BLaER1 (cell line): Measurements from ENCODE around the gene MRPS27.

Experiments used
- H3K27ac ChIP-seq: shearing (Covaris generic); formaldehyde crosslinking; 2 replicates; pipeline ENCODE4 v1.8.1; 2022
- H3K27me3 ChIP-seq: shearing (Covaris generic); formaldehyde crosslinking; 2 replicates; pipeline ENCODE4 v1.8.1; 2022
- H3K36me3 ChIP-seq: shearing (Covaris generic); formaldehyde crosslinking; 2 replicates; pipeline ENCODE4 v1.8.1; 2022
- H3K4me1 ChIP-seq: shearing (Covaris generic); formaldehyde crosslinking; 2 replicates; pipeline ENCODE4 v1.8.1; 2022
- H3K4me2 ChIP-seq: shearing (Covaris generic); formaldehyde crosslinking; 2 replicates; pipeline ENCODE4 v1.8.1; 2022
- H3K4me3 ChIP-seq: shearing (Covaris generic); formaldehyde crosslinking; 2 replicates; pipeline ENCODE4 v1.8.1; 2022
- H3K9ac ChIP-seq: shearing (Covaris generic); formaldehyde crosslinking; 2 replicates; pipeline ENCODE4 v1.8.1; 2022
- H3K9me3 ChIP-seq: shearing (Covaris generic); formaldehyde crosslinking; 2 replicates; pipeline ENCODE4 v1.8.1; 2022
- H4K20me1 ChIP-seq: shearing (Covaris generic); formaldehyde crosslinking; 2 replicates; pipeline ENCODE4 v1.8.1; 2022
- Cebpa-rat ChIP-seq: shearing (Covaris generic); IDR thresholded peaks from 2 replicates; pipeline ENCODE4 v1.8.1; 2022

MRPS27 gene

DNA sequence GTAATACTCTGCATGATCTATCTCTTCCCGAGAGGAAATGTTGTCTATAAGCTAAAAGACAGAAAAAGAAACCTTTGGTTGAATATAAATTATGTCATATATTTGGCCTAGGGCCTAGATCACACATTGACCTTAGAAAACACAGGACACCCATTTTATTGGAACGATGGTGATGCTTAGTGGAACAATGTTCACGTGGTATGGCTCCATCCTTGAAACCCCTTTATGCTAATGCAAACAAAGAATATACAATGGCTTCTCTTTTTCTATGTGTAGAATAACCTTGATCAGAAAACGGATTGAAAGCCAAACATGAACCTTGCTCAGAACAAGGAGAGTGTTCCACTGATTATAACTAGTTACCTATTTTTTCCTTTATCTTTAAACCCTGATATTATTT lies 24.5 kb downstream of the MRPS27 start:
- H3K27ac ChIP-seq, result peak overlapping the region; percentile 42
- no peaks in the 10 kb centered on the region for H3K27me3 ChIP-seq
- no peaks in the 10 kb centered on the region for H4K20me1 ChIP-seq
- TF ChIP-seq Cebpa-rat, result no peak
- peak overlapping the region; percentile 59 for H3K4me2 ChIP-seq
- peaks cover 44% of the 10 kb centered on the region for H3K36me3 ChIP-seq
- no peak overlapping the region for H3K4me3 ChIP-seq
- H3K4me1 ChIP-seq, result peaks cover 64% of the 10 kb centered on the region
- no peak overlapping the region for H3K9ac ChIP-seq
- no peaks in the 10 kb centered on the region; the same call in 1 of the 2 replicates for H3K9me3 ChIP-seq

DNA sequence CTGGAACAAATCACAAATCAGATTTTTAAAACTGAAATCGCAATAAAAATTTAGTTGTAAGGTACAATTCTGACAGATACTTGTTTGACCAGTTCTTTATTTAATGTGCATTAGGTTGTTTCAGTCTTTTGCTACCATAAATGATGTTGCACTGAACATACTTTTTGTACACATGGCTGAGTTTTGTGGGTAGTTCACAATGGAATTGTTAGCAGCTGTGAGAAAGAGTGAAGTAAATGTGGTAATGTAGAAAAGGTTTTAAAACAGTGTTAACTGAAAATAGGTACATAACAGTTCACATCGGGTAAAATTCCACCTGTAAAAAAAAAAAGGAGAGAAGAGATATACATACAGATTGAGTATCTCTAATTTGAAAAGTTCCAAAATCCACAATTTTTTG lies 25.6 kb downstream of the MRPS27 start:
- Histone ChIP-seq H3K4me3 (no peak overlapping the region), H3K36me3 (peaks cover 47% of the 10 kb centered on the region), H3K4me2 (peak overlapping the region; percentile 45), H4K20me1 (no peaks in the 10 kb centered on the region), H3K9ac (no peak overlapping the region), H3K27ac (0 out of 2 replicates have a peak overlapping the region, but pooled peaks have one; percentile 5), H3K27me3 (no peaks in the 10 kb centered on the region), H3K9me3 (no peaks in the 10 kb centered on the region; the same call in 1 of the 2 replicates), H3K4me1 (peaks cover 69% of the 10 kb centered on the region)
- no peak for TF ChIP-seq Cebpa-rat

DNA sequence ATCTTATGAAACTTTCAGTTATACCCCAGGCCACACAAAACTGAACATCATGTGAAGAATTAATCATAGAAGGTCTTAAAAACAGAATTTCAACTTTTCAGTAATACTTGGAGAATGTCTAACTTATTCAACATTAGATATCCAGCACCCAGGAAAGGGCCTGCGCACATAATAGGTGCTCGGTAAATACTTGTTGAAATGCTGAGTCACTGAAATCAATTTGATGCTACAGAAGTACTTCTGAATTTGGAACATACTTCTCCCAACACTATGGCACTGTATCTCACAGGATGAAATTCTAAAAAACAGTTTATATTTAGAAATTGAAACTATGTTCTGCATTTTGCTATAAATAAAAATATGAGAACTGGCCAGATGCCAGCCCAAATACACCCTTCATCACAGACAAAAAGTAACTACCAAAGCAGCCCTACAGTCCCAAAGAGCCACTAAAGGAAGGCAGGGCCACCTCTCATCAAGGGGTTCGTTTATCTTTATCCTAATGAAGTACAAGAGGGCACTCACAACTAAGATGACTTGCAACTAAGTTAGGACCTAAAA lies 26.5 kb downstream of the MRPS27 start:
- Histone ChIP-seq H3K27ac (0 out of 2 replicates have a peak overlapping the region, but pooled peaks have one; percentile 20), H3K4me3 (no peak overlapping the region), H3K4me1 (peaks cover 78% of the 10 kb centered on the region), H3K9ac (no peak overlapping the region), H3K27me3 (no peaks in the 10 kb centered on the region), H3K4me2 (peak overlapping the region; percentile 45), H3K9me3 (no peaks in the 10 kb centered on the region), H4K20me1 (no peaks in the 10 kb centered on the region), H3K36me3 (peaks cover 50% of the 10 kb centered on the region)
- TF ChIP-seq Cebpa-rat, result no peak

DNA sequence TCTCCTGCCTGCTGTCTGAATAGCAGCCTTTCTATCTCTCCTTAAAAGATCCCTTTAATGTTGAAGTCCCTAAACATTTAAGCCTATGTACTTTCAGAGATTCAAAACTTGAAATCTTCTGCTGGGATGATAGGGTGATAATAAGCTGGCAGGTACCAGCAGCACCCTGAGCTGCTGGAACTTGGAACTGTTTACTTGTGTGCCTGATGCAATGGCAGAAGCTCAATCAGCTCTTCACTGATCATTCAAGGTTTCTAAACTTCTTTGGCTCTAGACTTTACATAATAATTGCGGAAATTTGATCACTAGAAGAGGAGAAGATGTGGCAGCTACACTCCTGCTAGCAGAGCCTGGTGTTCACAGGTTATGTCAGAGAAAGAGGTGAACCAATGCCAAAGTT lies 27.6 kb downstream of the MRPS27 start:
- Histone ChIP-seq H3K9me3 (no peaks in the 10 kb centered on the region), H3K27me3 (no peaks in the 10 kb centered on the region), H3K4me1 (peaks cover 70% of the 10 kb centered on the region), H3K27ac (no peak overlapping the region), H3K9ac (no peak overlapping the region), H3K4me2 (no peak overlapping the region), H3K36me3 (peaks cover 61% of the 10 kb centered on the region), H4K20me1 (no peaks in the 10 kb centered on the region), H3K4me3 (no peak overlapping the region)
- TF ChIP-seq Cebpa-rat, result no peak

DNA sequence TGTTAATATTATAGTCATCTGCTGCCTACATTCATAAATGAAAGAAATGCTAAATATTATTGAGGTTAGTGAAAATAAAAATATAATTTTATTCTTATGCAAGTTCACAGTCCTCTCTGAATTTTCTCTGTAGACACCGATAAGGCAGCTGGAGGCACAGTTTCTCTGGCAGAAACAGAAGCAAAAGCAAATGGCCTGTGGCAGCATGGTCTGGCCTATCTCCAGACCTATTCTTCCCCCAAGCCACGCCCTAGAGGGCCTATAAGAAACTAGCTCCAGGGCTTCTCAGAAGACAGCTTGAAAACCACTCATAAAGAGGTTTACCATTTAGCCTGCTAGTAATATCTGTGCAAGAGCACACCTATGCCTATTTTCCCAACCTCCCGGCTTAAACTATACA lies 28.4 kb downstream of the MRPS27 start:
- H3K4me1 ChIP-seq, result peaks cover 64% of the 10 kb centered on the region
- no peaks in the 10 kb centered on the region for H4K20me1 ChIP-seq
- no peak overlapping the region for H3K27ac ChIP-seq
- no peak for TF ChIP-seq Cebpa-rat
- H3K36me3 ChIP-seq, result peaks cover 65% of the 10 kb centered on the region
- H3K4me2 ChIP-seq, result no peak overlapping the region
- H3K9ac ChIP-seq, result no peak overlapping the region
- no peaks in the 10 kb centered on the region for H3K9me3 ChIP-seq
- no peaks in the 10 kb centered on the region for H3K27me3 ChIP-seq
- H3K4me3 ChIP-seq, result no peak overlapping the region

DNA sequence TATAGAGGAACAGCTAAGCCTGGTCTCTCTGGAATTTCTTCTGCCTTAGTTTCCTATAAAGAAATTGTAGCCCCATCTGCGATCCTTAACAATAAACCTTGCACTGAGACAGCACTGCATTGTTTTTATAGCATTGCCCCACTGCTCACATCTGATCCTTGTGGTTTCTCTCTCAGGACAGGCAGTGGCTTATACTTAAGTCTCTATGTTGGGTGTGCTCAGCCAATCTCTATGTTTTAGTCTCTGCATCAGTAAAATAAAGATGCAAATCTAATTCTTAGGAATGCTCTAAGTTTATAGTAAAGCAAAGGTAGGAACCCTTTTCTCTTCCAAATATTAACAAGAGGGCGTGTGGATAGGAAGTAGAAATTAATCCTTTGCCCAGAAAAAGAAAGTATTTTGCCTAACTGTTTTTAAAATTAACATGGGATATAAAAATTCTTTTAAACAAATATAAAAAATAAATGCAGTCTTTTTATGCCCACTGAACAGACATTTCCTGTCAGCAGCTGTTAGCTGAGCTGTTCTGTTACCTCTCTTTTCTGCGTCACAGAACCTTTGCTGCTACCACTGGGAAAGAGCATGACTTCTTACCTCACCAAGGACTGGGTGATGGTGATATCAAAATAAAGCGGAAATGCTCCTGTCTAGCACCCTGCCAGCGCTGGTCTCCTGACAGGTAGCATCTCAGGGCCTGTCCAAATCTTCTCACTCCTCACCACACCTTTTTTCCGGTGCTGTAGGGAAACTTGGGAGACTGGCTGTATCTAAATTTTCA lies 29.5 kb downstream of the MRPS27 start:
- Histone ChIP-seq H3K9ac (no peak overlapping the region), H3K4me2 (peak overlapping the region; percentile 4; the same call in 1 of the 2 replicates), H3K36me3 (peaks cover 62% of the 10 kb centered on the region), H3K27me3 (no peaks in the 10 kb centered on the region), H3K27ac (no peak overlapping the region), H3K4me3 (no peak overlapping the region), H4K20me1 (no peaks in the 10 kb centered on the region), H3K9me3 (no peaks in the 10 kb centered on the region), H3K4me1 (peaks cover 53% of the 10 kb centered on the region)
- no peak for TF ChIP-seq Cebpa-rat

DNA sequence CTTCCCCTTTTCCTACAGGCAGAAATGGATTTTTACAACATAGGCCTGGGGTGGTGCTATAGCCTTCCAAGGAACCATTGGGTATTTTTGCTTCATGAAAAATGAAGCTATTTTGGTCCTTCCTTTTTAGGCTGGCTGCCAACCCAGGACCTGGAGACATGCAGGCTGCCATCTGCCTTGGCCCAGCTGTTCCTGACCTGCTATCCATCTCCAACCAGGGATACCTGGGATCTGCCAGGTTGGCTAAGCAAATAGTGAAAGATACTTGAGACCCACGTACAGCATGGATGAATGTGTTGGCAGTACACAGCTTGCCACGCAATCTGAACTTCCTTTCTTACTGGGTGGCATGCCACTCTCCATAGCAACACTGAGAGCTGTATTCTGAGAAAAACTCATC lies 31.1 kb downstream of the MRPS27 start:
- Histone ChIP-seq H3K4me3 (no peak overlapping the region), H3K4me1 (peaks cover 45% of the 10 kb centered on the region), H3K36me3 (peaks cover 59% of the 10 kb centered on the region), H3K9me3 (no peaks in the 10 kb centered on the region), H3K27ac (no peak overlapping the region), H3K27me3 (no peaks in the 10 kb centered on the region), H3K9ac (no peak overlapping the region), H4K20me1 (no peaks in the 10 kb centered on the region), H3K4me2 (peak overlapping the region; percentile 31)
- TF ChIP-seq Cebpa-rat, result no peak

DNA sequence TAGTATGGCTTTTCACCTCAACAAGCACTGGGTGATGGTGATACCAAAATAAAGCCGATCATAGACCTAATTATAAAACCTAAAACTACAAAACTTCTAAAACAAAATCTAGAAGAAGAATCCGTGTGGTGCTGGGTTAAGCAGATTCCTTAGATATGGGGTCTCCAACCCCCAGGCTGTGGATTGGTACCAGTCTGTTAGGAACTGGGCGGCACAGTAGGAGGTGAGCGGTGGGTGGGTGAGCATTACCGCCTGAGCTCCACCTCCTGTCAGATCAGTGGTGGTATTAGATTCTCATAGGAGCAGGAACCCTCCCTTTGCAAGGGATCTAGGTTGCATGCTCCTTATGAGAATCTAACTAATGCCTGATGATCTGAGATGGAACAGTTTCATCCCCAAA lies 33.2 kb downstream of the MRPS27 start:
- H3K36me3 ChIP-seq, result peaks cover 60% of the 10 kb centered on the region
- no peak overlapping the region for H3K4me2 ChIP-seq

DNA sequence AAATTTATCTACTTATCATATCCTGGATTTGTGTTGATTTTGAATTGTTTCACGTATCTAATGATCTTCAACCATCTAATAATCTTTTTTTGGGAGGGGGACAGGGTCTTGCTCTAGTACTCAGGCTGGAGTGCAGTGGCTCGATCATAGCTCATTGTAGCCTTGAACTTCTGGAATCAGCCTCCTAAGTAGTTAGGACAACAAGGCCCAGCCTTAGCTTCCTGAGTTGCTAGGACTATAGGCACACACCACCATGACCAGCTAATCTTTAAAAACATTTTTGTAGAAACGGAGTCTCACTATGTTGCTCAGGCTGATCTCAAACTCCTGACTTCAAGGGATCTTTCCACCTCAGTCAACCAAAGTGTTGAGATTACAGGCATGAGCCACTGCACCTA lies 34.6 kb downstream of the MRPS27 start:
- H3K36me3 ChIP-seq, result peaks cover 50% of the 10 kb centered on the region
- no peak overlapping the region for H3K27ac ChIP-seq
- H3K4me3 ChIP-seq, result no peak overlapping the region
- TF ChIP-seq Cebpa-rat, result no peak
- H4K20me1 ChIP-seq, result no peaks in the 10 kb centered on the region
- H3K4me2 ChIP-seq, result peak overlapping the region; percentile 1; the same call in 1 of the 2 replicates
- no peaks in the 10 kb centered on the region for H3K27me3 ChIP-seq
- H3K9ac ChIP-seq, result no peak overlapping the region
- H3K9me3 ChIP-seq, result no peaks in the 10 kb centered on the region
- peaks cover 21% of the 10 kb centered on the region for H3K4me1 ChIP-seq

More for the DNA sequence above, 33.2 kb downstream of the MRPS27 start:
- TF ChIP-seq Cebpa-rat, result no peak
- Histone ChIP-seq H3K27me3 (no peaks in the 10 kb centered on the region), H3K9me3 (no peaks in the 10 kb centered on the region), H3K4me1 (peaks cover 27% of the 10 kb centered on the region), H4K20me1 (no peaks in the 10 kb centered on the region), H3K4me3 (no peak overlapping the region), H3K9ac (no peak overlapping the region), H3K27ac (no peak overlapping the region)
